Measurements from ENCODE around the gene RIMBP2. TPM values are rescaled to one million over a fixed set of nuclear protein-coding genes. Genes with fewer than 3 reads are reported as not detected.

Gene RIMBP2, protein sequence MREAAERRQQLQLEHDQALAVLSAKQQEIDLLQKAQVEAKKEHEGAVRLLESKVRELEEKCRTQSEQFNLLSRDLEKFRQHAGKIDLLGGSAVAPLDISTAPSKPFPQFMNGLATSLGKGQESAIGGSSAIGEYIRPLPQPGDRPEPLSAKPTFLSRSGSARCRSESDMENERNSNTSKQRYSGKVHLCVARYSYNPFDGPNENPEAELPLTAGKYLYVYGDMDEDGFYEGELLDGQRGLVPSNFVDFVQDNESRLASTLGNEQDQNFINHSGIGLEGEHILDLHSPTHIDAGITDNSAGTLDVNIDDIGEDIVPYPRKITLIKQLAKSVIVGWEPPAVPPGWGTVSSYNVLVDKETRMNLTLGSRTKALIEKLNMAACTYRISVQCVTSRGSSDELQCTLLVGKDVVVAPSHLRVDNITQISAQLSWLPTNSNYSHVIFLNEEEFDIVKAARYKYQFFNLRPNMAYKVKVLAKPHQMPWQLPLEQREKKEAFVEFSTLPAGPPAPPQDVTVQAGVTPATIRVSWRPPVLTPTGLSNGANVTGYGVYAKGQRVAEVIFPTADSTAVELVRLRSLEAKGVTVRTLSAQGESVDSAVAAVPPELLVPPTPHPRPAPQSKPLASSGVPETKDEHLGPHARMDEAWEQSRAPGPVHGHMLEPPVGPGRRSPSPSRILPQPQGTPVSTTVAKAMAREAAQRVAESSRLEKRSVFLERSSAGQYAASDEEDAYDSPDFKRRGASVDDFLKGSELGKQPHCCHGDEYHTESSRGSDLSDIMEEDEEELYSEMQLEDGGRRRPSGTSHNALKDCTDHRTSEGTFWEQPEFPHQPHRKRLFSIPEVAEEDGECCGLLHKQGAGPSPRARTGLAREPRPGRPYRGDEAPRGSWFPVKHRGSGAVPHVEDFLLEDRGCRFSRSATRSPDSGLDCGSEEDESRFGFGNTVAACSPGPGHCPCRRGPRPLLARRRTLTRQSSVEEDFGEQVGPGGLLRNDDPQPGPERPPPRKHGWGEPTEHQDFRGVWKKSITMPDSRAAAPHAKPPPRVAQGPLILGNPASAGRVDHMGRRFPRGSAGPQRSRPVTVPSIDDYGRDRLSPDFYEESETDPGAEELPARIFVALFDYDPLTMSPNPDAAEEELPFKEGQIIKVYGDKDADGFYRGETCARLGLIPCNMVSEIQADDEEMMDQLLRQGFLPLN (N-terminal part only)
- polyA plus RNA-seq (2013, experiment 1 of 2): 1.5 TPM
- 1.4 TPM for polyA plus RNA-seq (2013, experiment 2 of 2)

DNA sequence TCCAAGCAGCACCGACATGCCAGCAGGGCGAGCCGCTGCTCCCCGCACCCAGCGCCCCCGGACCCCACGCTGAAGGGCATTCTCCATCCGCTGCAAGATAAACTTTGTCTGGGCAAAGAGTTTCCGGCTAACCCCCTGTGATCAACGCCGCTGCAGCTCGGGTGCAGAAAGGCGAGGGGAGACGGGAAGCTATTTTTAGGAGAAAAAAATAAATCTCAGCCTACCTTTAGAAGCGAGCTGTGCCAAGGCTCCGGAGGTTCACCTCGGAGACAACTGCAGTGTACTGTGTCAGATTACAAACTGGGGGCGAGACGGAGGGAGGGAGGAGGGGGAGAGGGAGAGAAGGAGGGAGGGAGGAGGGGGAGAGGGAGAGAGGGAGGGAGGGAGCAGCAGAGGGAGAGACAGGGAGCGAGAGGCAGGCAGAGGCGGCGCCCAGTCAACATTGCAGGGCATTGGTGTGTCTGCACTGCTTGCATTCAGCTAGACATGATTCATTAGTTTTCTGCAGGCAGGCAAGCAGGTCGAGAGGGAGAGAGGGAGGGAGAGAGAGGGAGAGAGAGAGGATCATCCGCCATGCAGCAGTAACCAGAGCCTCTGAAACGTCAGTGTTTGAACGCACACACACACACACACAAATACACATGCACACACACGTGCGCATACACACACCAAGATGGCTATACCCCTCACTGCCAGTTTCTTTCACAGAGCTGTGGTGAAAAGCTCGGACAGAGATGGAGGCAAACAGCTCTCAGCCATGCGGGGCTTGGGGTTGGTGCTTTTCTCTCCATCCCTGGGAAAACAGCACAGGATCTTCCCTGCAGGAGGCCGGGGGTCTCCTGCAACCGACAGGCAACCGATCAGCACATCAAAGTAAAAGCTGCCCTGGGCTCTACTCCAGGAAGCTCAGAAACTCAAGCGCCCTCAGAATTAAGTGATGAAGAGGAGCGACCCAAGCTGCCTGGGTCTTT is at the start of gene RIMBP2:
Gene RIMBP2 (minus strand): TSS at position 302 of the 971 bp plus-strand sequence. CDS start 237,286 bp downstream, outside the sequence.
- Histone ChIP-seq H3K27me3 (ENCODE audit: insufficient read depth, low read length, poor library complexity) (no peaks in the 10 kb centered on the region), H4K5ac (ENCODE audit: low read length) (no peak within 1 kb of the TSS), H4K8ac (ENCODE audit: low read depth, low read length) (no peak within 1 kb of the TSS), H3K18ac (ENCODE audit: low read length) (peak within 1 kb of the TSS; percentile 33), H3K23ac (ENCODE audit: low read length) (no peak within 1 kb of the TSS), H3K4me1 (ENCODE audit: control insufficient read depth, low read depth, low read length) (peaks cover 5% of the 10 kb centered on the region), H2BK5ac (ENCODE audit: low read length) (no peak within 1 kb of the TSS), H3K79me1 (ENCODE audit: low read length) (no peaks in the 10 kb centered on the region), H3K79me2 (ENCODE audit: control insufficient read depth, insufficient read depth, low read length) (no peaks in the 10 kb centered on the region), H3K36me3 (ENCODE audit: control insufficient read depth, insufficient read depth, low read length) (no peaks in the 10 kb centered on the region), H3K27ac (ENCODE audit: low read depth, low read length) (no peak within 1 kb of the TSS), H3K56ac (ENCODE audit: low read length) (peak within 1 kb of the TSS; percentile 88), H2AK5ac (ENCODE audit: low read length) (no peak within 1 kb of the TSS), H3K4me3 (ENCODE audit: low read length) (peak within 1 kb of the TSS; percentile 78), H2BK15ac (replicated peaks; ENCODE audit: low read depth) (no peak within 1 kb of the TSS), H2BK120ac (ENCODE audit: low read depth, low read length) (no peak within 1 kb of the TSS), H3K4me2 (ENCODE audit: low read length) (peak within 1 kb of the TSS; percentile 97), H3K9ac (ENCODE audit: low read length) (peak within 1 kb of the TSS; percentile 78), H3K4ac (ENCODE audit: low read depth, low read length) (peak within 1 kb of the TSS; percentile 6)
- no CpG with 5 or more reads among the region's 35 CpGs for WGBS (ENCODE audit: extremely low coverage, insufficient coverage, low lambda C conversion rate)
- DNase-seq: peak; percentile 89

DNA sequence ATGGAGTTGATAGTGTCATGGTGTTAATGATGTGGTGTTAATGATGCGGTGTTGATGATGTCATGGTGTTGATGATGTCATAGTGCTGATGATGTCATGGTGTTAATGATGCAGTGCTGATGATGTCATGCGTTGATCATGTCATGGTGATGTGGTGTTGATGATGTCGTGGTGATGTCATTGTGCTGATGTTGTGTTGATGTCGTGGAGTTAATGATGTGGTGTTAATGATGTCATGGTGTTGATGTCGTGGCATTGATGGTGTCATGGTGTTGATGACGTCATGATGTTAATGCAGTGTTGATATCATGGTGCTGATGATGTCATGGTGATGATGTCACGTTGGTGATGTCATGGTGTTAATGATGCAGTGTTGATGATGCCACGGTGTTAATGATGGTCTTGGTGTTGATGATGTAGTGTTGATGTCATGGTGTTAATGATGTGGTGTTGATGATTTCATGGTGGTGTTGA is 49.1 kb upstream of the RIMBP2 start:
- Histone ChIP-seq H3K27me3 (ENCODE audit: insufficient read depth, low read length, poor library complexity) (no peaks in the 10 kb centered on the region), H2AK5ac (ENCODE audit: low read length) (no peak overlapping the region), H3K23ac (ENCODE audit: low read length) (no peak overlapping the region), H4K8ac (ENCODE audit: low read depth, low read length) (no peak overlapping the region), H2BK120ac (ENCODE audit: low read depth, low read length) (no peak overlapping the region), H3K4me3 (ENCODE audit: low read length) (no peak overlapping the region), H2BK5ac (ENCODE audit: low read length) (no peak overlapping the region), H4K5ac (ENCODE audit: low read length) (no peak overlapping the region), H3K56ac (ENCODE audit: low read length) (no peak overlapping the region), H3K4me2 (ENCODE audit: low read length) (no peak overlapping the region), H3K36me3 (ENCODE audit: control insufficient read depth, insufficient read depth, low read length) (no peaks in the 10 kb centered on the region), H3K18ac (ENCODE audit: low read length) (no peak overlapping the region), H3K27ac (ENCODE audit: low read depth, low read length) (no peak overlapping the region), H3K9ac (ENCODE audit: low read length) (no peak overlapping the region), H3K4ac (ENCODE audit: low read depth, low read length) (no peak overlapping the region), H3K79me1 (ENCODE audit: low read length) (no peaks in the 10 kb centered on the region), H3K4me1 (ENCODE audit: control insufficient read depth, low read depth, low read length) (no peaks in the 10 kb centered on the region), H2BK15ac (replicated peaks; ENCODE audit: low read depth) (no peak overlapping the region), H3K79me2 (ENCODE audit: control insufficient read depth, insufficient read depth, low read length) (no peaks in the 10 kb centered on the region)
- 100% methylated on average over 5 of the region's 8 CpGs for WGBS (ENCODE audit: extremely low coverage, insufficient coverage, low lambda C conversion rate)
- peak; percentile 78 for DNase-seq

DNA sequence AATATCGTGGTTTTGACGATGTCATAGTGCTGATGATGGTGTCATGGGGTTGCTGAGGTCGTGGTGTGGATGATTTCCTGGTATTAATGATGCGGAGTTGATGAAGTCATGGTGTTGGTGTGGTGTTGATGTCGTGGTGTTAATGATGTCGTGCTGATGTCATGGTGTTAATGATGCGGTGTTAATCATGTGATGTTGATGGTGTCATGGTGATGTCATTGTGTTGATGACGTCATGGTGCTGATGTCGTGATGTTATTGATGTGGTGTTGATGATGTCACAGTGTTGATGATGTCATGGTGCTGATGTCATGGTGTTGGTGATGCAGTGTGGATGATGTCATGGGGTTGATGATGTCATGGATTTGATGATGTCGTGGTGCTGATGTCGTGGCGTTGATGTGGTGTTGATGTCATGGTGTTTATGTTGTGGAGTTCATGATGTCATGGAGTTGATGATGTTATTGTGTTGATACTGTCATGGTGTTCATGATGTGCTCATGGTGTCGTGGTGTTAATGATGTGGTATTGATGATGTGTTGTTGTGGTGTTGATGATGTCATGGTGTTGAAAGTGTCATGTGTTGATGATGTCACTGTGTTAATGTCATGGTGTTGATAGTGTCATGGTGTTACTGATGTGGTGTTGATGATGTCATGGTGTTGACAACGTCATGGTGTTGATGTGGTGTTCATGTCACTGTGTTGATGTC is 48.5 kb upstream of the RIMBP2 start:
- Histone ChIP-seq H3K36me3 (ENCODE audit: control insufficient read depth, insufficient read depth, low read length) (no peaks in the 10 kb centered on the region), H3K27me3 (ENCODE audit: insufficient read depth, low read length, poor library complexity) (no peaks in the 10 kb centered on the region), H3K27ac (ENCODE audit: low read depth, low read length) (no peak overlapping the region), H3K4me2 (ENCODE audit: low read length) (no peak overlapping the region), H3K79me1 (ENCODE audit: low read length) (no peaks in the 10 kb centered on the region), H2BK5ac (ENCODE audit: low read length) (no peak overlapping the region), H3K4me3 (ENCODE audit: low read length) (no peak overlapping the region), H3K18ac (ENCODE audit: low read length) (no peak overlapping the region), H3K23ac (ENCODE audit: low read length) (no peak overlapping the region), H3K56ac (ENCODE audit: low read length) (no peak overlapping the region), H2AK5ac (ENCODE audit: low read length) (no peak overlapping the region), H2BK120ac (ENCODE audit: low read depth, low read length) (no peak overlapping the region), H2BK15ac (replicated peaks; ENCODE audit: low read depth) (no peak overlapping the region), H4K8ac (ENCODE audit: low read depth, low read length) (no peak overlapping the region), H4K5ac (ENCODE audit: low read length) (no peak overlapping the region), H3K9ac (ENCODE audit: low read length) (no peak overlapping the region), H3K79me2 (ENCODE audit: control insufficient read depth, insufficient read depth, low read length) (no peaks in the 10 kb centered on the region), H3K4me1 (ENCODE audit: control insufficient read depth, low read depth, low read length) (no peaks in the 10 kb centered on the region), H3K4ac (ENCODE audit: low read depth, low read length) (no peak overlapping the region)
- DNase-seq: peak; percentile 86
- WGBS (ENCODE audit: extremely low coverage, insufficient coverage, low lambda C conversion rate): 100% methylated on average over 9 of the region's 14 CpGs

DNA sequence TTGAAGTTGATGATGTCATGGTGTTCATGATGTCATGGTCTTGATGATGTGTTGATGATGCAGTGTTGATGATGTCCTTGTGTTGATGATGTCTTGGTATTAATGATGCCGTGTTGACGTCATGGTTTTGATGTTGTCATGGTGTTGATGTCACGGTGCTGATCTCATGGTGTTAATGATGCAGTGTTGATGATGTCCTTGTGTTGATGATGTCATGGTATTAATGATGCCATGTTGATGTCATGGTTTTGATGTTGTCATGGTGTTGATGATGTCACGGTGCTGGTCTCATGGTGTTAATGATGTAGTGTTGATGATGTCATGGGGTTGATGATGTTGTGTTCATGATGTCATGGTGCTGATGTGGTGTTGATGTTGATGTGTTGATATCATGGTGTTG is 48.0 kb upstream of the RIMBP2 start:
- DNase-seq: peak; percentile 68
- Histone ChIP-seq H4K5ac (ENCODE audit: low read length) (no peak overlapping the region), H2BK120ac (ENCODE audit: low read depth, low read length) (no peak overlapping the region), H3K4ac (ENCODE audit: low read depth, low read length) (no peak overlapping the region), H3K23ac (ENCODE audit: low read length) (no peak overlapping the region), H3K4me3 (ENCODE audit: low read length) (no peak overlapping the region), H3K9ac (ENCODE audit: low read length) (no peak overlapping the region), H2BK15ac (replicated peaks; ENCODE audit: low read depth) (no peak overlapping the region), H2AK5ac (ENCODE audit: low read length) (no peak overlapping the region), H3K79me1 (ENCODE audit: low read length) (no peaks in the 10 kb centered on the region), H2BK5ac (ENCODE audit: low read length) (no peak overlapping the region), H3K27me3 (ENCODE audit: insufficient read depth, low read length, poor library complexity) (no peaks in the 10 kb centered on the region), H3K36me3 (ENCODE audit: control insufficient read depth, insufficient read depth, low read length) (no peaks in the 10 kb centered on the region), H3K56ac (ENCODE audit: low read length) (no peak overlapping the region), H3K4me2 (ENCODE audit: low read length) (no peak overlapping the region), H3K18ac (ENCODE audit: low read length) (no peak overlapping the region), H3K27ac (ENCODE audit: low read depth, low read length) (no peak overlapping the region), H3K79me2 (ENCODE audit: control insufficient read depth, insufficient read depth, low read length) (no peaks in the 10 kb centered on the region), H4K8ac (ENCODE audit: low read depth, low read length) (no peak overlapping the region), H3K4me1 (ENCODE audit: control insufficient read depth, low read depth, low read length) (no peaks in the 10 kb centered on the region)
- WGBS (ENCODE audit: extremely low coverage, insufficient coverage, low lambda C conversion rate): no CpG with 5 or more reads among the region's 4 CpGs

Data from mesendoderm (in vitro differentiated cells).